GM20000 (cell line): Measurements from ENCODE around the gene HORMAD2.
"Not testable (repeated sequence)": the region's sequence is repeated elsewhere in the genome, so short reads cannot be mapped to it uniquely, and the experiment has no call there.

Experiments used
- DNase-seq: peaks from one replicate; pipeline ENCODE4 v3.0.0; 2012; ENCODE audit warnings: low spot score
- TF ChIP-seq, protein P1 (sequence below): IDR thresholded peaks from 2 replicates; pipeline ENCODE4 v1.5.1; 2012; ENCODE audit warnings: mild to moderate bottlenecking, control low read depth; ENCODE audit errors: extremely low read depth, missing control alignments

HORMAD2 gene

GRCh38 chr22:30056015-30056414 lies 24.2 kb upstream of the HORMAD2 start:
- DNase-seq = no peak
- TF ChIP-seq, protein P1, sequence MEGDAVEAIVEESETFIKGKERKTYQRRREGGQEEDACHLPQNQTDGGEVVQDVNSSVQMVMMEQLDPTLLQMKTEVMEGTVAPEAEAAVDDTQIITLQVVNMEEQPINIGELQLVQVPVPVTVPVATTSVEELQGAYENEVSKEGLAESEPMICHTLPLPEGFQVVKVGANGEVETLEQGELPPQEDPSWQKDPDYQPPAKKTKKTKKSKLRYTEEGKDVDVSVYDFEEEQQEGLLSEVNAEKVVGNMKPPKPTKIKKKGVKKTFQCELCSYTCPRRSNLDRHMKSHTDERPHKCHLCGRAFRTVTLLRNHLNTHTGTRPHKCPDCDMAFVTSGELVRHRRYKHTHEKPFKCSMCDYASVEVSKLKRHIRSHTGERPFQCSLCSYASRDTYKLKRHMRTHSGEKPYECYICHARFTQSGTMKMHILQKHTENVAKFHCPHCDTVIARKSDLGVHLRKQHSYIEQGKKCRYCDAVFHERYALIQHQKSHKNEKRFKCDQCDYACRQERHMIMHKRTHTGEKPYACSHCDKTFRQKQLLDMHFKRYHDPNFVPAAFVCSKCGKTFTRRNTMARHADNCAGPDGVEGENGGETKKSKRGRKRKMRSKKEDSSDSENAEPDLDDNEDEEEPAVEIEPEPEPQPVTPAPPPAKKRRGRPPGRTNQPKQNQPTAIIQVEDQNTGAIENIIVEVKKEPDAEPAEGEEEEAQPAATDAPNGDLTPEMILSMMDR = no peak

DNA sequence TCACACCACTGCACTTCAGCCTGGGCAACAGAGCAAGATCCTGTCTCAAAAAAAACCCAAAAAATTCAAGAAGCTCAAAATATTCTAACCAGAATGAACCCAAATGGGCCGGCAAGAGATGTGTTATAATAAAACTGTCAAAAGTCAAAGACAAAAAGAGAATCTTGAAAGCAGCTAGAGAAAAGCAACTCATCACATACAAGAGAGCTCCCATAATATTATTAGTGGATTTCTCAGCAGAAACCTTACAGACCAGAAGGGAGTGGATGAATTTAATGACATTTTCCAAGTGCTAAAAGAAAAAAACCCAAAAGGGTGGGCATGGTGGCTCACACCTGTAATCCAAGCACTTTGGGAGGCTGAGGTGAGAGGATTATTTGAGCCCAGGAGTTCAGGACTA lies 22.9 kb upstream of the HORMAD2 start:
- TF ChIP-seq, protein P1 = no peak
- DNase-seq = no peak

- not testable (repeated sequence) for DNase-seq
These were observed 20.8 kb upstream of the HORMAD2 start for GRCh38 chr22:30059346-30060020.

DNA sequence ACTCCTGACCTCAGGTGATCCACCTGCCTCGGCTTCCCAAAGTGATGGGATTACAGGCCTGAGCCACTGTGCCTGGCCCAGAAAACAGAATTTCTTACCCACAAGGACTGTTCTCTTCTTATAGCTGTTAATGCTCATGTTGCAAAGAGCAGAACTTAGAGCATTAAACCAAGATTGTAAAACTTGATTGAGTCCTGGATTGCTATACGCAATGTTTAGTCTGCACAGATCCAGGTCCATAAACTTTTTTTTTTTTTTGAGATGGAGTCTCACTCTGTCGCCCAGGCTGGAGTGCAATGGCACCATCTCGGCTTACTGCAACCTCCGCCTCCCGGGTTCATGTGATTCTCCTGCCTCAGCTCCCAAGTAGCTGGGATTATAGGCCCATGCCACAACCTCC lies 19.2 kb upstream of the HORMAD2 start:
- DNase-seq = not testable (repeated sequence)

- DNase-seq = no peak
- TF ChIP-seq, protein P1 = no peak
These were observed 18.0 kb upstream of the HORMAD2 start for GRCh38 chr22:30062259-30062658.

- DNase-seq = no peak
- TF ChIP-seq, protein P1 = no peak
These were observed 17.3 kb upstream of the HORMAD2 start for GRCh38 chr22:30062950-30063349.

GRCh38 chr22:30064172-30064571 lies 16.1 kb upstream of the HORMAD2 start:
- TF ChIP-seq, protein P1 = no peak
- DNase-seq = no peak

DNA sequence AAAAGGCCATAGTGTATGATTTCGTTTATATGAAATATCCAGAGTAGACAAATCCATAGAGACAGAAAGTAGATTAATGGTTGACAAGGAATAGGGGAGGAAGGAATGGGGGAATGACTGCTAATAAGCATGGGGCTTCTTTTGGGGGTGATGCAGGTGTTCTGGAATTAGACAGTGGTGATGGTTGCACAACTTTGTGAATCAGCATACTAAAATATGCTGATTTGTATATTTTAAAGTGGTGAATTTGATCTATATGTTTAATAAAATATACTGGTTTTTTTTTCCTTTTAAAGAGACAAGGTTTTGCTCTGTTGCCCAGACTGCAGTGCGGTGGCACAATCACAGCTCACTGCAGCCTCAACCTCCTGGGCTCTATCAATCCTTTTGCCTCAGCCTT lies 6.5 kb upstream of the HORMAD2 start:
- TF ChIP-seq, protein P1 = no peak
- no peak for DNase-seq
